OCI-LY3 (cell line): Measurements from ENCODE around the gene INSIG2.

Experiments
- EZH2phosphoT487 ChIP-seq: fragments of 200-600 bp; shearing (Covaris generic); IDR thresholded peaks from 2 replicates; pipeline ENCODE4 v1.6.1; 2018; ENCODE audit warnings: antibody characterized with exemption, mixed run types, low read depth
- TF ChIP-seq, protein P1 (sequence below): fragments of 200-600, 300-600 bp; sonication (generic); IDR thresholded peaks from 2 replicates; pipeline ENCODE4 v1.5.1; 2014; ENCODE audit warnings: antibody characterized with exemption, low read length, low read depth

DNA sequence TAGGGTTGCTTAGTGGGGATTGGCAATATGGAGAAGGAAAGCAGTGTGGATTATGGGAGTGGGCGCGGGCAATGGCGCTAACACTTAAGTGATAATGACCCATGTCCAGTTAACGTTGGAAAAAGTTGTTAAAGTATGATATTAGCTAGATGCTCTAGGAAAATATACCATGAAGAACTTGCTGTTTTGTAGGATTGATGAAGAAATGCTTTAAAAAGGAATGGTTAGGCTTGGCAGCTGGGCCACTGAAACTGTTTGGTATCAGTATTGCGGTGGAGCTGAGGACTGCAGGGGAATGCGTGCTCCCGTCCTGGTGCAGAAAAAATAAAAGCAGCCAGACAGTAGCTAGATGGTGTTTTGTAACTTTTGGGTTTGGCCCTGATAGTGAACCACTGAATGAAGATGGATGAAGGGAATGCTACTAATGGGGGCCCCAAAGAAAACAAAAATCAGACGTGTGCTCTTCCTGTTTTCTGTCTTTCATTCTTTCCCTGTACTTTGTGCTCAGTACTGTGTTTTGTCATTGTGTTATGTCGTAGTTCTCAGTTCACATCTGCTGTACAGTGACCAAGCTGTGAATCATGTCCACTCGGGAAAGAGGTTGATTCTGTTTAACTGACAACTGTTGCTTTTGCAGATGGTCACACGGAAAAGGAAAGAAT, 999 bp downstream of the INSIG2 start:
- TF ChIP-seq, protein P1, sequence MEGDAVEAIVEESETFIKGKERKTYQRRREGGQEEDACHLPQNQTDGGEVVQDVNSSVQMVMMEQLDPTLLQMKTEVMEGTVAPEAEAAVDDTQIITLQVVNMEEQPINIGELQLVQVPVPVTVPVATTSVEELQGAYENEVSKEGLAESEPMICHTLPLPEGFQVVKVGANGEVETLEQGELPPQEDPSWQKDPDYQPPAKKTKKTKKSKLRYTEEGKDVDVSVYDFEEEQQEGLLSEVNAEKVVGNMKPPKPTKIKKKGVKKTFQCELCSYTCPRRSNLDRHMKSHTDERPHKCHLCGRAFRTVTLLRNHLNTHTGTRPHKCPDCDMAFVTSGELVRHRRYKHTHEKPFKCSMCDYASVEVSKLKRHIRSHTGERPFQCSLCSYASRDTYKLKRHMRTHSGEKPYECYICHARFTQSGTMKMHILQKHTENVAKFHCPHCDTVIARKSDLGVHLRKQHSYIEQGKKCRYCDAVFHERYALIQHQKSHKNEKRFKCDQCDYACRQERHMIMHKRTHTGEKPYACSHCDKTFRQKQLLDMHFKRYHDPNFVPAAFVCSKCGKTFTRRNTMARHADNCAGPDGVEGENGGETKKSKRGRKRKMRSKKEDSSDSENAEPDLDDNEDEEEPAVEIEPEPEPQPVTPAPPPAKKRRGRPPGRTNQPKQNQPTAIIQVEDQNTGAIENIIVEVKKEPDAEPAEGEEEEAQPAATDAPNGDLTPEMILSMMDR, result no peak
- no peak for TF ChIP-seq EZH2phosphoT487
